ENCODE results near the gene NCAM2. TPM values are rescaled to one million over a fixed set of nuclear protein-coding genes. Genes with fewer than 3 reads are reported as not detected.

NCAM2 gene
- total and polyA plus RNA-seq, 10 donors = 0.09 to 5.7 (median 1.0) TPM

DNA sequence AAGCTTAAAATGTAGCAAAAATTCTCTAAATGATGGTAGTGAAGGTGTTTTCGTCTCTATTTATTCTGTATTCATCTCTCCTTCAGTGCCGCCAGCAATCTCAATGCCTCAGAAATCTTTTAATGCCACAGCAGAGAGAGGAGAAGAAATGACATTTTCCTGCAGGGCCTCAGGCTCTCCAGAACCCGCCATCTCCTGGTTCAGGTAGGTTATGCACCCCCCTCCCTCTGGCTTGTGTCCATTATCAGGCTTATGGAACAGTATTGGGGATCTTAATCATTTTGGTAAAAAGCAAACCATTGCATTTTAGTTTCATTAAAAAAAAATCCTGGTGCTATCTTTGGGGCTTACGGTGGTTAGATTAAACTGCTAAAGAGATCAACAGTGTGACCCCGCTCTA, 326.1 kb downstream of the NCAM2 start:
- Histone ChIP-seq H3K9me3 (peaks cover 0 to 6% (median 0%) of the 10 kb centered on the region in 8 donors), H3K4me1 (no peaks in the 10 kb centered on the region), H3K36me3 (no peaks in the 10 kb centered on the region), H3K4me3 (no peak overlapping the region), H3K27ac (no peak overlapping the region), H3K27me3 (replicated peaks in 1 of 7) (no peaks in the 10 kb centered on the region)
- no peak for DNase-seq
- no peak for TF ChIP-seq POLR2A (IDR thresholded peaks at IDR 0.05)
- TF ChIP-seq, protein P1, sequence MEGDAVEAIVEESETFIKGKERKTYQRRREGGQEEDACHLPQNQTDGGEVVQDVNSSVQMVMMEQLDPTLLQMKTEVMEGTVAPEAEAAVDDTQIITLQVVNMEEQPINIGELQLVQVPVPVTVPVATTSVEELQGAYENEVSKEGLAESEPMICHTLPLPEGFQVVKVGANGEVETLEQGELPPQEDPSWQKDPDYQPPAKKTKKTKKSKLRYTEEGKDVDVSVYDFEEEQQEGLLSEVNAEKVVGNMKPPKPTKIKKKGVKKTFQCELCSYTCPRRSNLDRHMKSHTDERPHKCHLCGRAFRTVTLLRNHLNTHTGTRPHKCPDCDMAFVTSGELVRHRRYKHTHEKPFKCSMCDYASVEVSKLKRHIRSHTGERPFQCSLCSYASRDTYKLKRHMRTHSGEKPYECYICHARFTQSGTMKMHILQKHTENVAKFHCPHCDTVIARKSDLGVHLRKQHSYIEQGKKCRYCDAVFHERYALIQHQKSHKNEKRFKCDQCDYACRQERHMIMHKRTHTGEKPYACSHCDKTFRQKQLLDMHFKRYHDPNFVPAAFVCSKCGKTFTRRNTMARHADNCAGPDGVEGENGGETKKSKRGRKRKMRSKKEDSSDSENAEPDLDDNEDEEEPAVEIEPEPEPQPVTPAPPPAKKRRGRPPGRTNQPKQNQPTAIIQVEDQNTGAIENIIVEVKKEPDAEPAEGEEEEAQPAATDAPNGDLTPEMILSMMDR (IDR thresholded peaks at IDR 0.05 in 8 of 11, conservative IDR thresholded peaks at IDR 0.05 in 3 of 11) = no peak
- no peak for TF ChIP-seq POLR2AphosphoS5 (IDR thresholded peaks at IDR 0.05)
- intact Hi-C loops (cut with DNase I; ENCODE audit: low total_unique reads) = no loop called here
- WGBS, 5 donors = 81 to 91% (median 84%) methylated on average over 5 of the region's 5 CpGs

DNA sequence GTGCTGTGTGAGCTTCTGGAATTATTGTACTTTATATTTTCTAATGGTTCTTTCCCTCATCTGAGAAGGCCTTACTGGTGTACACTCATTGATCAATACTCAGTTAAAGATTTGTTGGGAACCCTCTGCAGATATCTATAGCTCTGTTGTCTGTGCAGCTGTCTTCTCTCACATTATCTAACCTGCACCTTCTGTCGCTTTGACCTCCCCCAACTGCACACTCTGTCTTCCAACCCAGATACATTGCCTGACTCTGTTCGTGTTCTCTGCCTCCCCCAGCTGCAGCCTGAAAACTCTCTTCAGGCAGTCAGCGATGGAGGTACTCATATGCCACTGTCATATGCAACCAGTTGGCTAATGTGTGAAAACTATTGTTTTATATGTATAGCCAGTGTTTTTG, 334.3 kb downstream of the NCAM2 start:
- intact Hi-C loops (cut with DNase I; ENCODE audit: low total_unique reads) = no loop called here
- H3K27me3 ChIP-seq (replicated peaks in 1 of 7) = no peaks in the 10 kb centered on the region
- TF ChIP-seq, protein P1 (IDR thresholded peaks at IDR 0.05 in 8 of 11, conservative IDR thresholded peaks at IDR 0.05 in 3 of 11) = no peak
- no peak for TF ChIP-seq POLR2AphosphoS5 (IDR thresholded peaks at IDR 0.05)
- TF ChIP-seq POLR2A (IDR thresholded peaks at IDR 0.05) = no peak
- WGBS, 5 donors = 71 to 92% (median 82%) methylated on average over 3 of the region's 3 CpGs
- no peak for DNase-seq
- no peak overlapping the region for H3K4me3 ChIP-seq
- no peak overlapping the region for H3K27ac ChIP-seq
- no peaks in the 10 kb centered on the region for H3K4me1 ChIP-seq
- H3K36me3 ChIP-seq = no peaks in the 10 kb centered on the region
- peaks cover 0 to 3% (median 0%) of the 10 kb centered on the region in 8 donors for H3K9me3 ChIP-seq

DNA sequence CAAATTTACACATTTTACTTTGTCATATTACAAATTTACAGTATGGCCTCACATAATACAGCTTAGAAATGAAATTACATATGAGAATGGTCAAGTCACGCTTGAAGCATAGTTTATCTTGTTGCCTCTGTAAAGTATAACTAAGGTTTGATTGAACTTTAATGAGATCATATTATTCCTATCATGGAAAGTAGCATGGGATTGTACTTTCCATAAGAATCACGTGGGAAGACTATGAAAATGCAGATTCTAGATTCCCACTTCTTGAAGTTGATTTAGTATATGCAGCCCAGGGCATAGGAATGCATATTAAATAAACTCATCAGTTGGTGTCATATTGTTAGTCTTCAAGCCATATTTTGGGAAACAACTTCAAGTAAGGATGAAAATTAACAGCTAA, 342.8 kb downstream of the NCAM2 start:
- no peak for TF ChIP-seq POLR2A (IDR thresholded peaks at IDR 0.05)
- H3K27me3 ChIP-seq (replicated peaks in 1 of 7) = no peaks in the 10 kb centered on the region
- no peaks in the 10 kb centered on the region for H3K4me1 ChIP-seq
- H3K36me3 ChIP-seq = no peaks in the 10 kb centered on the region
- peaks cover 0 to 41% (median 26%) of the 10 kb centered on the region in 8 donors for H3K9me3 ChIP-seq
- intact Hi-C loops (cut with DNase I; ENCODE audit: low total_unique reads) = no loop called here
- H3K4me3 ChIP-seq = no peak overlapping the region
- 82 to 92% (median 89%) methylated on average over 2 of the region's 2 CpGs for WGBS, 5 donors
- H3K27ac ChIP-seq = no peak overlapping the region
- no peak for DNase-seq

DNA sequence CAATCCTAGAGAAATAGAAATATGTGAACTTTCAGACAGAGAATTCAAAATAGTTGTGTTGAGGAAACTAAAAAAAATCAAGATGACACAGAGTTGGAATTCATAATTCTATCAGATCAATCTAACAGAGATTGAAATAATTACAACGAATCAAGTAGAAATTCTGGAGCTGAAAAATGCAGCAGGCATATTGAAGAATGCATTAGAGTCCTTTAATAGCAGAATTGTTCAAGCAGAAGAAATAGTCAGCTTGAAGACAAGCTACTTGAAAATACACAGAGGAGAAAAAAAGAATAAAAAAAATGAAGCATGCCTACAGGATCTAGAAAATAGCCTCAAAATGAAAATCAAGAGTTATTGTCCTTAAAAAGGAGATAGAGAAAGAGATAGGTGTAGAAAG, 347.1 kb downstream of the NCAM2 start:
- 54 to 78% (median 69%) methylated on average over 1 of the region's 1 CpG for WGBS, 5 donors

More for the DNA sequence above, 347.1 kb downstream of the NCAM2 start:
- no peaks in the 10 kb centered on the region for H3K27me3 ChIP-seq (replicated peaks in 1 of 7)
- no peak for TF ChIP-seq POLR2A (IDR thresholded peaks at IDR 0.05)
- TF ChIP-seq, protein P1 (IDR thresholded peaks at IDR 0.05 in 8 of 11, conservative IDR thresholded peaks at IDR 0.05 in 3 of 11) = no peak
- no peak for TF ChIP-seq POLR2AphosphoS5 (IDR thresholded peaks at IDR 0.05)
- DNase-seq = no peak
- peaks cover 0 to 56% (median 41%) of the 10 kb centered on the region in 8 donors for H3K9me3 ChIP-seq
- no peaks in the 10 kb centered on the region for H3K36me3 ChIP-seq
- no peaks in the 10 kb centered on the region for H3K4me1 ChIP-seq
- no peak overlapping the region for H3K4me3 ChIP-seq
- intact Hi-C loops (cut with DNase I; ENCODE audit: low total_unique reads) = no loop called here
- H3K27ac ChIP-seq = no peak overlapping the region
